Smooth muscle cell (in vitro differentiated cells): ENCODE measurements around the gene TMEM59L. TPM values are rescaled to one million over a fixed set of nuclear protein-coding genes. Genes with fewer than 3 reads are reported as not detected.

ENCODE experiments used
- DNase-seq: peaks from one replicate; lab custom pipeline; 2025; ENCODE audit not compliant: unreplicated experiment; lab: John Stamatoyannopoulos, UW
- H2AFZ ChIP-seq: fragments of 200-600 bp; sonication (generic); 2 replicates; pipeline ENCODE4 v1.6.0; 2016; ENCODE audit warnings: antibody characterized with exemption, low read depth, mild to moderate bottlenecking
- H3F3A ChIP-seq: fragments of 200-600 bp; sonication (generic); 2 replicates; pipeline ENCODE4 v1.6.0; 2017; ENCODE audit warnings: antibody characterized with exemption, low read depth
- H3K27ac ChIP-seq: fragments of 200-600 bp; sonication (generic); 2 replicates; pipeline ENCODE4 v1.5.1; 2016; ENCODE audit warnings: low read depth, mild to moderate bottlenecking
- H3K27me3 ChIP-seq: fragments of 200-600 bp; sonication (generic); 2 replicates; pipeline ENCODE4 v1.6.1; 2016; ENCODE audit warnings: low read depth, mild to moderate bottlenecking
- H3K36me3 ChIP-seq: fragments of 200-600 bp; sonication (generic); 2 replicates; pipeline ENCODE4 v1.5.1; 2016; ENCODE audit warnings: low read depth
- H3K4me1 ChIP-seq: fragments of 200-600 bp; sonication (generic); 2 replicates; pipeline ENCODE4 v1.5.1; 2016; ENCODE audit warnings: low read depth
- H3K4me2 ChIP-seq: fragments of 200-600 bp; sonication (generic); 2 replicates; pipeline ENCODE4 v1.6.0; 2016; ENCODE audit warnings: mild to moderate bottlenecking
- H3K4me3 ChIP-seq: fragments of 200-600 bp; sonication (generic); 2 replicates; pipeline ENCODE4 v1.5.1; 2016; ENCODE audit warnings: mild to moderate bottlenecking
- H3K79me2 ChIP-seq: fragments of 200-600 bp; sonication (generic); 2 replicates; pipeline ENCODE4 v1.6.0; 2016; ENCODE audit warnings: low read depth, mild to moderate bottlenecking
- H3K9ac ChIP-seq: fragments of 200-600 bp; sonication (generic); 2 replicates; pipeline ENCODE4 v1.6.0; 2016; ENCODE audit warnings: low read depth
- H3K9me3 ChIP-seq: fragments of 200-600 bp; sonication (generic); replicated peaks from 2 replicates; pipeline ENCODE4 v1.5.1; 2016; ENCODE audit warnings: low read depth
- H4K20me1 ChIP-seq: fragments of 200-600 bp; sonication (generic); 2 replicates; pipeline ENCODE4 v1.6.0; 2016; ENCODE audit warnings: low read depth
- WGBS: methylation state at CpG from one replicate; pipeline ENCODE4 v1.1.7; 2016; ENCODE audit warnings: low lambda C conversion rate; 5-methylcytosine and 5-hydroxymethylcytosine counted together
- polyA plus RNA-seq: library from polyadenylated mRNA; unstranded; fragments of >200 nt; fragmentation: Nextera tagmentation; extraction: Ambion mirVana; gene quantifications from 2 replicates; pipeline ENCODE4 v1.2.1, GENCODE V29; 2016
- total RNA-seq: library from RNA; depleted of rRNA; stranded (reverse); fragments of >200 nt; gene quantifications from 2 replicates; pipeline ENCODE4 v1.2.3, GENCODE V29; 2014
- TF ChIP-seq, protein P1 (sequence below): fragments of 200-600 bp; sonication (generic); IDR thresholded peaks from 2 replicates; pipeline ENCODE4 v1.5.1; 2017; ENCODE audit warnings: borderline replicate concordance, mild to moderate bottlenecking, antibody characterized with exemption; ENCODE audit not compliant: insufficient read depth, poor library complexity, severe bottlenecking

The TMEM59L gene
- total RNA-seq = 4.4 and 5.0 TPM in 2 replicates
- 31.7 and 42.0 TPM in 2 replicates for polyA plus RNA-seq

DNA sequence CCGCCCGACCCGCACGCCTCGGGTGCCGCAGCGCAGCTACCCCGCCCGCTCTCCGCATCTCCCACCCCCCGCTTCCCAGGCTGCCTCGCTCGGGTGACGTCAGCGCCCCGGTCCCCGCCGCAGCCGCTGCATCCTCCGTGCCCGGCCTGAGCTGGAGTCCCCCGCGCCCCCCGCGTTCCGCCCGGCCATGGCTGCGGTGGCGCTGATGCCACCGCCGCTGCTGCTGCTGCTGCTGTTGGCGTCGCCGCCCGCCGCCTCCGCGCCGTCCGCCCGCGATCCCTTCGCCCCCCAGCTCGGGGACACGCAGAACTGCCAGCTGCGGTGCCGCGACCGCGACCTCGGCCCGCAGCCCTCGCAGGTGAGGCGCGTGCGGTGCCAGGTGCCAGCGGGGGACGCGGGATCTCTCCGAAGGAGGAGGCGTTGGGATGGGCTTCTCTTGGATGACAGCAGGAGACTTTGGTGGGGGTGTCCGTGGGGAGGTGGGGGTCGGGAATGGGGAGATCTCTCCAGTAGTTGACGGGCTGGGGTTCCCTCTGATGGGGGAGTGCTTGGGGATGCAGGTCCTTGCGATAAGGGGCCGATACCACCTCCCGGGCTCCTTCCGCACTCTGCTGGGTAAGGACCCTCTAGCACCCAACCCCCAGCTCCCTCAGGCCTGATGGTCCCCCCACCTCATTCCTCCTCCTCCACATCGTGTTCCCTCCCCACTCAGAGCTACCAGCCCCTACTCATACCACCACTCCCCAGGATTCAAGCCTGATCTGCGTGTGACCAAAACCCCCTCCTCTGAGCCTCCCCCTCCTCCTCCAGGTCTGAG lies at the start of gene TMEM59L:
TSS of gene TMEM59L (plus strand) at position 99 of the 817 bp plus-strand sequence. CDS start at position 188, 89 bp downstream.
- Histone ChIP-seq H3K4me1 (peaks cover 27% of the 10 kb centered on the region), H3K27me3 (peaks cover 66% of the 10 kb centered on the region), H3K36me3 (no peaks in the 10 kb centered on the region), H4K20me1 (no peaks in the 10 kb centered on the region), H2AFZ (no peak within 1 kb of the TSS), H3K9me3 (no peaks in the 10 kb centered on the region), H3K27ac (no peak within 1 kb of the TSS), H3K4me3 (peak within 1 kb of the TSS; percentile 56), H3F3A (no peaks in the 10 kb centered on the region), H3K79me2 (no peaks in the 10 kb centered on the region), H3K9ac (no peak within 1 kb of the TSS), H3K4me2 (peak within 1 kb of the TSS; percentile 94)
- no peak for DNase-seq
- TF ChIP-seq, protein P1, sequence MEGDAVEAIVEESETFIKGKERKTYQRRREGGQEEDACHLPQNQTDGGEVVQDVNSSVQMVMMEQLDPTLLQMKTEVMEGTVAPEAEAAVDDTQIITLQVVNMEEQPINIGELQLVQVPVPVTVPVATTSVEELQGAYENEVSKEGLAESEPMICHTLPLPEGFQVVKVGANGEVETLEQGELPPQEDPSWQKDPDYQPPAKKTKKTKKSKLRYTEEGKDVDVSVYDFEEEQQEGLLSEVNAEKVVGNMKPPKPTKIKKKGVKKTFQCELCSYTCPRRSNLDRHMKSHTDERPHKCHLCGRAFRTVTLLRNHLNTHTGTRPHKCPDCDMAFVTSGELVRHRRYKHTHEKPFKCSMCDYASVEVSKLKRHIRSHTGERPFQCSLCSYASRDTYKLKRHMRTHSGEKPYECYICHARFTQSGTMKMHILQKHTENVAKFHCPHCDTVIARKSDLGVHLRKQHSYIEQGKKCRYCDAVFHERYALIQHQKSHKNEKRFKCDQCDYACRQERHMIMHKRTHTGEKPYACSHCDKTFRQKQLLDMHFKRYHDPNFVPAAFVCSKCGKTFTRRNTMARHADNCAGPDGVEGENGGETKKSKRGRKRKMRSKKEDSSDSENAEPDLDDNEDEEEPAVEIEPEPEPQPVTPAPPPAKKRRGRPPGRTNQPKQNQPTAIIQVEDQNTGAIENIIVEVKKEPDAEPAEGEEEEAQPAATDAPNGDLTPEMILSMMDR = no peak
- 5% methylated on average over 17 of the region's 70 CpGs for WGBS

DNA sequence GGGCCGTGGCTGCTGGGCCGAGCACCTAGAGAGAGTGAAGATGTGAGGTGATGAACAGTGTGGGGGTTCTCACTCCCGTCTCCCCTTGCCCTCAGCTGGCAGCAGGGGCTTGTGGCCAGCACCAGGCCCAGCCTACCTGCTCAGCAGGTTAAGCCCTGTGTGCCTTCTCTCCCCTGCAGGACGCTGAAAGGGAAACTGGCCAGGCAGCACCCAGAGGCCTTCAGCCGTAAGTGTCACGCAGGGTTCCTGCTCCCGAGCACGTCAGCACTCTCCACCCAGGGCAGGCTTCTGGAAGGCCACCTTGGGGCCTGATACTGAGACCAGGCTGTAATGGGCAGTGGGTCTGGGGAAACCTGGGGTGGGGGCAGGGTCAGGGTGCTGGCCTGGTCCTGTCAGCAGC lies 45.7 kb upstream of the TMEM59L start:
- Histone ChIP-seq H3K36me3 (no peaks in the 10 kb centered on the region), H3K27ac (no peak overlapping the region), H3K4me3 (no peak overlapping the region), H2AFZ (no peak overlapping the region), H3K9ac (no peak overlapping the region), H3K4me1 (no peaks in the 10 kb centered on the region), H3K27me3 (no peaks in the 10 kb centered on the region), H3K9me3 (no peaks in the 10 kb centered on the region), H4K20me1 (no peaks in the 10 kb centered on the region), H3F3A (peaks cover 6% of the 10 kb centered on the region), H3K79me2 (peaks cover 2% of the 10 kb centered on the region), H3K4me2 (no peak overlapping the region)
- TF ChIP-seq, protein P1 = no peak
- WGBS = over 99% methylated on average over 8 of the region's 8 CpGs
- DNase-seq = no peak

DNA sequence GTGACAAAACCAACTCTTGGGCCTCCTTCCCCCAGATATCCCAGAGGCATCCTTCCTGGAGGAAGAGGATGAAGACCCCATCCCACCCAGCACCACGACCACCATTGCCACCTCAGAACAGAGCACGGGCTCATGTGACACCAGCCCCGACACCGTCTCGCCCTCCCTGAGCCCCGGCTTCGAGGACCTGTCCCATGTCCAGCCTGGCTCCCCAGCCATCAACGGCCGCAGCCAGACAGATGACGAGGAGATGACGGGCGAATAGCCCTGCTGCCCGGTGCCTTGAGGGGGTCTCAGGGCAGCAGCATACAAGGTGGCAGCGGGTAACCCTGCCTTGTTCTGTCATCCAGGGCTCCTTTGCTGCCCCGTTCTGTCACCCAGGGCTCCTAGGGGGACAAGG lies 44.3 kb upstream of the TMEM59L start:
- peaks cover 9% of the 10 kb centered on the region for H3K4me1 ChIP-seq

More for the DNA sequence above, 44.3 kb upstream of the TMEM59L start:
- no peak overlapping the region for H3K9ac ChIP-seq
- no peaks in the 10 kb centered on the region for H3K9me3 ChIP-seq
- H3K79me2 ChIP-seq = peaks cover 17% of the 10 kb centered on the region
- H3F3A ChIP-seq = peaks cover 8% of the 10 kb centered on the region
- H4K20me1 ChIP-seq = peaks cover 12% of the 10 kb centered on the region
- DNase-seq = no peak
- no peaks in the 10 kb centered on the region for H3K36me3 ChIP-seq
- no peak overlapping the region for H3K4me2 ChIP-seq
- no peak overlapping the region for H3K4me3 ChIP-seq
- WGBS = 97% methylated on average over 15 of the region's 15 CpGs
- no peak overlapping the region for H3K27ac ChIP-seq
- H2AFZ ChIP-seq = no peak overlapping the region
- TF ChIP-seq, protein P1 = no peak
- H3K27me3 ChIP-seq = no peaks in the 10 kb centered on the region
